GM21619 (cell line): ENCODE data around the gene MLXIP.
"Not testable (repeated sequence)": the region's sequence is repeated elsewhere in the genome, so short reads cannot be mapped to it uniquely, and the experiment has no call there.

ENCODE experiments used
- ATAC-seq: cut with Tn5 transposase; IDR thresholded peaks from one replicate; pipeline ENCODE4 v1.9.1; 2021; ENCODE audit not compliant: unreplicated experiment

MLXIP gene

GRCh38 chr12:122078141-122079032, at the start of gene MLXIP:
Gene MLXIP (plus strand): TSS chr12:122078756. CDS start chr12:122078854, 98 bp downstream.
- ATAC-seq, result peak; percentile 70

- ATAC-seq, result no peak
Measured at GRCh38 chr12:122028905-122029560, 49.5 kb upstream of the MLXIP start.

GRCh38 chr12:122029620-122030423, 48.7 kb upstream of the MLXIP start:
- ATAC-seq, result no peak

GRCh38 chr12:122030424-122031035, 48.0 kb upstream of the MLXIP start:
- ATAC-seq, result no peak

- no peak for ATAC-seq
Measured at GRCh38 chr12:122031342-122032216, 47.0 kb upstream of the MLXIP start.

- no peak for ATAC-seq
Measured at GRCh38 chr12:122032580-122032979, 46.0 kb upstream of the MLXIP start.

GRCh38 chr12:122035292-122035691, 43.3 kb upstream of the MLXIP start:
- no peak for ATAC-seq

- no peak for ATAC-seq
Measured at GRCh38 chr12:122036153-122036552, 42.4 kb upstream of the MLXIP start.

GRCh38 chr12:122040579-122041386, 37.8 kb upstream of the MLXIP start:
- ATAC-seq, result peak; percentile 69

- not testable (repeated sequence) for ATAC-seq
Measured at GRCh38 chr12:122041458-122041857, 37.1 kb upstream of the MLXIP start.

- no peak for ATAC-seq
Measured at GRCh38 chr12:122042910-122043309, 35.6 kb upstream of the MLXIP start.

- no peak for ATAC-seq
Measured at GRCh38 chr12:122043476-122043875, 35.1 kb upstream of the MLXIP start.

- ATAC-seq, result no peak
Measured at GRCh38 chr12:122045262-122045661, 33.3 kb upstream of the MLXIP start.

- no peak for ATAC-seq
Measured at GRCh38 chr12:122046145-122046544, 32.4 kb upstream of the MLXIP start.

GRCh38 chr12:122048151-122048550, 30.4 kb upstream of the MLXIP start:
- ATAC-seq, result no peak

- ATAC-seq, result no peak
Measured at GRCh38 chr12:122049827-122050226, 28.7 kb upstream of the MLXIP start.

GRCh38 chr12:122050706-122051105, 27.9 kb upstream of the MLXIP start:
- ATAC-seq, result no peak

GRCh38 chr12:122051231-122051876, 27.2 kb upstream of the MLXIP start:
- no peak for ATAC-seq

- ATAC-seq, result no peak
Measured at GRCh38 chr12:122052285-122052684, 26.3 kb upstream of the MLXIP start.
